ENCODE results near the gene ZNF408.
"Not testable (repeated sequence)": the region's sequence is repeated elsewhere in the genome, so short reads cannot be mapped to it uniquely, and the experiment has no call there.

Gene ZNF408

DNA sequence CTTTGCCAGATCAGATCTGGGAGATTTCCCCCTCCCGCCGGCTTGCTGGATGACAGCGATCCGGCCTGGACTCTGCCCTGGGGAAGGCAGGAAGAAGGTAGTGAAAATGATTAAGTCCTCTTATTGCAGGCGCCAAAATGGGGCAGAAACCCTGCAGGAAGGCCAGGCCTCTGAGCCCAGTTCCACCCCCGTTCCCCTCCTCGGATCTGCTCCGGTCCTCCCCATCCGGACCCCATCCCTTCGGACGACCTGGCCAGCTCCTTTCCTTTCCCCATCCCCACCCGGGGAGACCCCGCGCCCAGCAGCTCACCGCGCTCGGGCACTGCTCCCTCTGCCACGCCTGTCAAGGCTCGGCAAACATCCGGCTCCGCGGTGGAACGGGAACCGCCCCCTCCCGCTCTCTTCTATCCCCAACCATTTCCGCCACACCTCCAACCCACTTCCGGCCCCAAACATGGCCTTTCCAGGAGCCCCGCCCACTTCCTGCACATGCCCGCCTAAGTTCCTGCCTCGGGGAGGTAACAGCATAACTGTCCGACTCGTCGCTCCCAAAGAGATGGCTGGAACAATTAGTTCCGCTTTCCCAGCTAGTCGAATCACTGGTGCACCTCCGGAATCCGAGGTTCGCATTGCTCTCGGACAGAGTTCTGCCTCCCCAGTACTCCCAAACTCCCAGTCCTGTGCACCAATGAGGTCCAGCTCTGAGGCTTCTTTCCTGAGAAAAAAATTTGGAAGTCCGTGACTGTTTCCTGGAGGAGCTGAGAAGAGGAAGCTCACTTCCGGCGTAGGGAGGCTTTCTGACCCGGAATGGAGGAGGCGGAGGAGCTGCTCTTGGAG is at the start of gene ZNF408, which contains the start of gene ARHGAP1:
TSS of gene ZNF408 (plus strand) at position 791 of the 837 bp plus-strand sequence. CDS start at position 808, 17 bp downstream.
TSS of gene ARHGAP1 (minus strand) at position 379 of the 837 bp plus-strand sequence. CDS start 4,512 bp downstream, outside the sequence.
- peak; percentile 97 to 98 for DNase-seq (ENCODE audit: low read depth in 1 of 2, low spot score in 1 of 2)

DNA sequence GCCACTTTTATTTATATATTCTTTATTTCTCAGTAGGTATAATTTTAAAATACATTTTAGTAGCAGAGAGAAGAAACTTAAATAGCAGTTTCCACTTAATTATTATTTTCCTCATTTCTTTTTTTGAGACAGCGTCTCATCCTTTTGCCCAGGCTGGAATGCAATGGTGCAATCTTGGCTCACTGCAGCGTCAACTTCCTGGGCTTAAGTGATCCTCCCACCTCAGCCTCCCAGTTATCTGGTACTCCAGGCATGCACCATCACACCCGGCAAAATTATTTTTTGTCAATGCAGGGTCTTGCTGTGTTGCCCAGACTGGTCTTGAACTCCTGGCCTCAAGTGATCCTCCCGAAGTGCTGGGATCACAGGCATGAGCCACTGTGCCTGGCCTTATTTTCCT is 45.2 kb upstream of the ZNF408 start:
- DNase-seq (ENCODE audit: low read depth in 1 of 2, low spot score in 1 of 2) = no peak

DNA sequence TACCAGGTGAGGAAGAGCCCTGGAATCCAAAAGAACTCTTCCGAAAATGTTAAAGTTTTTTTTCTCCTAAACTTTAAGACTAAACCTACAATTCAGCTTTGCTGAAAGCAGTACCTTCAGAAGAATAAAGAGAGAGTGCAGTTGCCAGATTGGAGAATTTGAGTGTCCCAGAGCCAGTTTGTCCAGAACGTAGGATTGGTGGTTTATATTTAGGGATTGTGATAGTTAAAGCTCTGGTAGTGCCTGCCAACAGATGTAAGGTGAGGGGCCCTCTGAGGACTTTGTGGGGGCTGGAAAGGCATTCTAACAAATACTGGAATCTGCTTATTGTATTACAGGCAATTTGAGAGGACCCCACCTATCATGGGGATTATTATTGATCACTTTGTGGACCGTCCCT is 43.6 kb upstream of the ZNF408 start:
- DNase-seq (ENCODE audit: low read depth in 1 of 2, low spot score in 1 of 2) = no peak

DNA sequence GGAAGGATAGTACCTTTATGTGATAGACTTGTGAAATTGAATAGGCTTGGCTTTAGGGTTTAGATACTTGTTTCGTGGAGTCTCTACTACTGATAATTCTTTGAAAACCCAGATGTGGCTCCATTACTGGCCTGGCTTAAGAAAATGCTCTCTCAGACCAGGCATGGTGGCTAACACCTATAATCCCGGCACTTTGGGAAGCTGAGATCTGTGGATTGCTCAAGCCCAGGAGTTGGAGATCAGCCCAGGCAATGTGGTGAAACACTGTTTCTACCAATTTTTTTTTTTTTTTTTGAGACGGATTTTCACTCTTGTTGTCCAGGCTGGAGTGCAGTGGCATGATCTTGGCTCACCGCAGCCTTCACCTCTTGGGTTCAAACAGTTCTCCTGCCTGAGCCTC is 42.6 kb upstream of the ZNF408 start:
- DNase-seq (ENCODE audit: low read depth in 1 of 2, low spot score in 1 of 2) = no peak

DNA sequence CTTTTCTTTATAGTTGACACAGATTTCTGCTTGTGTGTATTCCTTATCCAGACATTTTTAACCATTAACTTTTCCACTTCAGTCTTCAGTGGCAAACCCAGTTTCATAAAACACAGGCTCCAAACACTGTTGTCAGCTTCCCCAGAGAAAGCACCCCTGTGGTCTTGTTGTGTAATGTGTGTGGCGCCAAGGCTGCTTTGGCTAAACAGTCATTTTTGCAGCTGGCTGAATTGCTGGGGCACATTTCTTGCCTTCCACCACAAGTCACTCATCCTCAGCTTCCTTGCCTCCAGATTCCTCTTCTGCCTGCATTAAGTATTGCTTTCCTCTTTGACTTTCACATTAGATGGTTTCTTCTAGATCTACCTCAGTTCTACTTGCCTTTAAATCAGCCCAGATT is 40.9 kb upstream of the ZNF408 start:
- DNase-seq (ENCODE audit: low read depth in 1 of 2, low spot score in 1 of 2) = no peak

DNA sequence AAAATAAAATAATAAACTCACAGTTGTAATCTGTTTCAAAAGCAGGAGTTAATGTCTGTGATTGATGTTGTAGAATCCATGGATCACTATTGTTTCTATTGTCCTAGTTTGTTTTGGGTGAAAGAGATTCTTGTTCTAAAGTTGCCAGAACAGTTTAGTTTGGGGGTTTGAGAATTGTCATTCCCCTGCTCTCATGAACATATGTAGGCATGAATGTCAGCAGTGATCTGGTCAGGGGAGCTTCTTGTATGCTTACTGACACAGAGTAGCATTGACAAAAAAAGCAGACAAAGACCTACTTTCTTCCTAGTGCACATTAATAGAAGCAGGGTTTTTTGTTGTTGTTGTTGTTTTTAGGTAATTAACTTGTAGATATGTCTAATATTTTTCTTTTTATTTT is 39.0 kb upstream of the ZNF408 start:
- no peak for DNase-seq (ENCODE audit: low read depth in 1 of 2, low spot score in 1 of 2)

DNA sequence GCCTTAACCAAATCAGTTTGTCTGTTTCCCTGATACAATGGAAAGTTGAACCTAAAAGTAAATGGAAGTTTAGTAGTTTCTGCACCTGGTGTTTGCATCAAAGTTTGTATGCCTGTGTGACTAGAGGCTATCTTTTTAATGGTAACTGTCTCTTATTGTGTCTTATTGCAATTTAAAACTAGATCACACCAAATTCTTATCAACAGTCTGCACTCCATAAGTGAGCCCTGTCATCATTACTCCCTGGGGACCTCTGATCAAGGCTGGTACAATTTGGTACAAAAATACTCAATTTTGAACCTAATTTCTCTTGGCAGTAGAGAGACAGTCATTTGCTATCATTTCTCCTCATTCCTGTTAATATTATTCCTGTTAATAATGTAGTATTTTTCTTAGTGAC is 38.5 kb upstream of the ZNF408 start:
- DNase-seq (ENCODE audit: low read depth in 1 of 2, low spot score in 1 of 2) = no peak

DNA sequence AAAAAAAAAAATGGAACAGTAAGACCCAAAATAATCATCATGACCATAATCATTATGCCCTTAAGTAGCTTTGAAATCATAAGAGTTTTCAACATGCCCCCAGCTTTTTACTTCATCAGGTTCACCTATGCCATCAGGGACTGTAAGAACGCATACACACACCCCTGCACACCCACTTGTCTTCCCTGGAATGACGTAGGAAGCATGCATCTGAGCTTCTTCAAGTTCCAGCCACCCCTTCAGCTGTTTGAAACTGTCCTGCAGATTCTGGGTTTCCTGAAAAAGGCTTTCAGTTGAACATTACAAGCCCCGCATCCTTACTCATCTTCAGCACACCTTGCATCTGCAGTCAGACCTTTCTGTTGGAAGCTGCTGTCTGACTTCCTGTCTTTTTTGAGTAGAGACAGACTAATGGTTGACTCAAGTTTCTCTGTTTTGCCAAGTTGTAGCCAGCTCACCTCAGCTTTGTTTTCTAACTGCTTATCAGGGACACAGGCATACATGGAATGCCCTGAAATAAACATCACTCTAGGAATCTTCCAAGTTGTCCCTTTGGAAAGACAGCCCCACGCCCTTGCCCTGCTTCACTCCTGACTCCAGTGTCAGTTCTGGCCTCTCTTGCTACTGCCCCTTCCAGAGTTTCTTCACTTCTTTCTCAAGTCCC is 37.4 kb upstream of the ZNF408 start:
- no peak for DNase-seq (ENCODE audit: low read depth in 1 of 2, low spot score in 1 of 2)

DNA sequence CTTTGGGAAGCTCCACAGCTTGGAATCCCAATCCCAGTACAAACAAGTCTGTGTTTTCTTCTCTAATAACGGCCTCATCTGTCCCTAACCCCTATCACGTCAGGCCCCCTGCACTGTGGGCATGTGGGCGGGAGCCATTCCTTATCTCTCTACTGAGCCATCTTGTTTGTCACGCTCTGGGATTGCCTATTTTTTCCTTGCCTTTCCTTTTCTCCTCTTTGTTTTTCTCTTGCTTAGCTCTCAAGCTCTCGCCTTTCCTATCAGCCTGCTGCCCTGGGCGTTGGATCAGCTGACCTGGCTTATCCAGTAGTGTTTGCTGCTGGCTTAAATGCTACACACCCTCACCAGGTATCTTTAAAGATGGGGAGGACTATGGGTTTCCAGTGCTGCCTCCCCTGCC is 36.2 kb upstream of the ZNF408 start:
- no peak for DNase-seq (ENCODE audit: low read depth in 1 of 2, low spot score in 1 of 2)

DNA sequence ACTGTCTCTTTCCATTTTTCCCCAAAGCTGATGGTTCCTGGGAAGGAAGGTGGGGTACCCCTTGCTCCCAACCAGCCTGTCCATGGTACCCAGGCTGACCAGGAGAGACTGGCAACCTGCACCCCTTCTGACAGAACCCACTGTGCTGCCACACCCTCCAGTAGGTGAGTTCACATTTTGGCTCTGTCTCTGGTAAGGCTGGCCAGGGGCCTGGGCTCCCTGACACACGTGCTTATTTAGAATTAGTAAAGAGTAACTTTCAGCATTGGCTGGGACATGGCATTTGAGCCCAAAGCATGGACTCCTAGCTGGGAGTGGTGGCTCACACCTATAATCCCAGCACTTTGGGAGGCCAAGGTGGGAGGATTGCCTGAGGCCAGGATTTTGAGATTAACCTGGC is 35.5 kb upstream of the ZNF408 start:
- DNase-seq (ENCODE audit: low read depth in 1 of 2, low spot score in 1 of 2) = no peak

DNA sequence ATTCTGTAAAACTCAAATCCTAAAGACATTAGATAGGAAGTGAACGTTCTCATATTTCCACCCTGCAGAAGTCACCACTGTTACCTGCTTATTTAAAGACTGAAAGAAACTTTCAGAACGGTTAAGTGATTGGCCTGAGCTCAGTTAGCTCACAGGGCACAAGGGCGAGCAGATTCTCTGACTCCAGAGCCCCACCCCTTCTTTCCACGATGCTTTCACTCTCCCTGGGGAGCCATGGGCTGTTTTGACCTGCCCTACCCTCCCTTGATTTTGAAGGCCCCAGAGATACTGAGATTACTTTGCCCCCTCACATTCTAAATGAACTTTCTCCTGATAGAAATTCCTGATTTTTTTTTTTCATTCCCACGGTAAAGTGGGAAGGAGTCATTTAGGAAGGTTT is 34.3 kb upstream of the ZNF408 start:
- no peak for DNase-seq (ENCODE audit: low read depth in 1 of 2, low spot score in 1 of 2)

DNA sequence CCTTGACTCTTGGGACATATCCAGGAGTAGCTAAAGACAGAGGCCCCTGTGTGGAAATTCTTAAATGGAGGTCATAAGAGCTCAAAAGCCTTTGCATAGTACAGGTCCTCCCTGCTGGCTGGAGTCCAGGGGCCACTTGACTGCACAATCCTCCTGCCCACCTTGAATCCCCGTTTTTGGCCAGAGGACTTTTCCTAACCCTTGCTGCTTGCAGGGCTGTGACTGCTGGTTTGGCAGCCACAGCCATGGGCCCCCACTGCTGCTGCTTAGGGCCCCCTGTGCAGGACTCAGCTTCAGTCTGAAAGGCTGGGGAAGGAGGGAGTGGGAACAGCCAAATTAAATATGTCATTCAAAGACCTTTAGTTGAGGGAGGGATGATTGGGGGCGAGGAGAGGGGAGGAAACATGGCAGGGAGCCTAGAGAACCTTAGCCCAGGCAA is 33.8 kb upstream of the ZNF408 start:
- DNase-seq (ENCODE audit: low read depth in 1 of 2, low spot score in 1 of 2) = no peak

DNA sequence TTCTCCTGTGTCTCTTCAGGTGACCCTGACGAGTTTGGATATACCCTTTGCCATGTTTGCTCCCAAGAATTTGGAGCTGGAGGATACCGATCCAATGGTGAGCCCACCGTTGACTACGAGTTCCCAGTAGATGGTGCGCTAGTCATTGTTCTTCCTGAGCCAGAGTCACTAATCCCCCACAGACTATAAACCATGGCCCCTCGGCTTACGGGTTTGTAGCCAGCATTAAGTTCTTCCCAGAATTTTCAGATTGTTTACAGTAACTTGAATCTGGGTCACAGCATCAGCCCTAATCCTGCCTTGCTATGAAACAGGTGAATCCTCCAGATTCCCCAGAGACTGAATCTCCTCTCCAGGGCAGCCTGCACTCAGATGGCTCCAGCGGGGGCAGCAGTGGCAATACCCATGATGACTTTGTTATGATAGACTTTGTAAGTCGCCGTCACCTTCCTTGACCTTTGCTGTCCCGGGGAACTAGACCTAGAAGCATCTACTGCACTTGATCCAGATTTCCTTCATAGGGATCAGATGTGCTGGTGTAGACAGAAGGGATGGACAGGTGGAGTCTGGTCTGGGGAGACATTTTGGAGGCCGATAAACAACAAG is 32.2 kb upstream of the ZNF408 start:
- DNase-seq (ENCODE audit: low read depth in 1 of 2, low spot score in 1 of 2) = no peak

DNA sequence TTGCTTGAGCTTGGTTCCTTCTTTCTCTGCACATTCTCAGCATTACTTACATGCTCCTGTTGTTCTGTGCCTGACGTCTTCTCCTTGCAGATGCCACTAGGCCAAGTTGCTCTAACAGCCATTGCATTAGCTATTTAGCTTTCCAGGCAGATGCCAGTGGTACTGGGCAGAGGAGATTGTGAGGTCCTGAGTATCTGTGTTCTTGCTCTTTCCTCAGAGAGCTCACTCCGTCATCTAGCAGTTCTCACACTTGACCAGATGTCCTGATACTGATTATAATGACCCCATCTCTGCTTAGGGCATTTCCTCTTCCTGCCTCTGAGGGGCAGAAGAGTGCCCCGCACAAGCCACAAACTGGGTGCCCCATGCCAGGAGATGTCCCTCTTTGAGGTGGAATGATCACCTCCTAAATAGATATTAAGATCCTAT is 31.1 kb upstream of the ZNF408 start:
- DNase-seq (ENCODE audit: low read depth in 1 of 2, low spot score in 1 of 2) = no peak

DNA sequence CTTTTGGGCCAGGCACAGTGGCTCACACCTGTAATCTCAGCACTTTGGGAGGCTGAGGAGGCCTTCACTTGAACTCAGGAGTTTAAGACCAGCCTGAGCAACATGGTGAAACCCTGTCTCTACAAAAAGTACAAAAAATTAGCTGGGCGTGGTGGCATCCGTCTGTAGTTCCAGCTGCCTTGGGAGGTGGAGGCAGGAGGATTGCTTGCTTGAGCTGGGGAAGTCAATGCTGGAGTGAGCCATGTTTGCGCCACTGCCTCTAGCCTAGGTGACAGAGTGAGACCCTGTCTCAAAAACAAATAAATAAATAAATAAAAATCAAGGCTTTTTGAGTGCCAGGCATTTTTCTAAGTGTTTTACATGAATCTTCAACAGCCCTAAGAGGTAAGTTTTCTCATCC is 30.3 kb upstream of the ZNF408 start:
- DNase-seq (ENCODE audit: low read depth in 1 of 2, low spot score in 1 of 2) = not testable (repeated sequence)

DNA sequence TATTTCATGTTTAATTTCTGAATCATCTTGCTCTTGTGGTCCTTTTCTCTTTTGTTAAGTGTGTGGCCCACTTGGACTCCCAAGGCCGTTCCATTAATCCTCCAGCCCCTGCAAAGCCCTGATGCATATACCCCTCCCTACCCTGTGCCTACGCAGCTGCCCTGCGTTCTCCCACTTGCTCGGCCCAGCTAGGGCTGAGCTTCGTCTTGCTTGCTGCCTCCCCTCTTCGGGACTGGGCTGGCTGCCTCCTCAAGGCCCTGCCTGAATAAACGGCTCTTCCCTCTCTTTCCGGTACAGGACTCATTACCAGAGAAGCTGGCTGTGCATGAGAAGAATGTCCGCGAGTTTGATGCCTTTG is 28.9 kb upstream of the ZNF408 start:
- DNase-seq (ENCODE audit: low read depth in 1 of 2, low spot score in 1 of 2) = no peak

DNA sequence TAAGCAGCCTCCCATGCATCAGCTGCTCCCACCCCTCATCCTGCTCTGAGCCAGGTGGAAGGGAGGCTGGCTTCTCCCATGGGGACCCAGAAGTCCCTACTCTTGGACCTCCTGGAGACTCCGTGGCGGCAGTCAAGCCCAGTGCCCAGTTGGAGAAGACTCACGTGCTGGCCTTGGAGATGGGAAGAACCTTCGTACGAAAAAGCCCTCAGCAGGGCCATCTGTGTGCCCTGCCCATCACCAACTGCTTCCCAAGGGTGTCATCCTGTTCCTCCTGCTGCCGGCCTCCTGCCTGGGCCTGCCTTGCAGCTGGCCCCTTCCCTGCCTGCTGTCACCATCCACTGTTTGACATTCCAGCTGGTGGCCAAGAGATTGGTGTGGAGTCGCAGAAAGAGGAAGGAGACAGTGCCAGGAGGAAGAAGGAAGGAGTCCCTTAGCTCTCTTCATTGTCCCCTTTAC is 28.4 kb upstream of the ZNF408 start:
- DNase-seq (ENCODE audit: low read depth in 1 of 2, low spot score in 1 of 2) = no peak

DNA sequence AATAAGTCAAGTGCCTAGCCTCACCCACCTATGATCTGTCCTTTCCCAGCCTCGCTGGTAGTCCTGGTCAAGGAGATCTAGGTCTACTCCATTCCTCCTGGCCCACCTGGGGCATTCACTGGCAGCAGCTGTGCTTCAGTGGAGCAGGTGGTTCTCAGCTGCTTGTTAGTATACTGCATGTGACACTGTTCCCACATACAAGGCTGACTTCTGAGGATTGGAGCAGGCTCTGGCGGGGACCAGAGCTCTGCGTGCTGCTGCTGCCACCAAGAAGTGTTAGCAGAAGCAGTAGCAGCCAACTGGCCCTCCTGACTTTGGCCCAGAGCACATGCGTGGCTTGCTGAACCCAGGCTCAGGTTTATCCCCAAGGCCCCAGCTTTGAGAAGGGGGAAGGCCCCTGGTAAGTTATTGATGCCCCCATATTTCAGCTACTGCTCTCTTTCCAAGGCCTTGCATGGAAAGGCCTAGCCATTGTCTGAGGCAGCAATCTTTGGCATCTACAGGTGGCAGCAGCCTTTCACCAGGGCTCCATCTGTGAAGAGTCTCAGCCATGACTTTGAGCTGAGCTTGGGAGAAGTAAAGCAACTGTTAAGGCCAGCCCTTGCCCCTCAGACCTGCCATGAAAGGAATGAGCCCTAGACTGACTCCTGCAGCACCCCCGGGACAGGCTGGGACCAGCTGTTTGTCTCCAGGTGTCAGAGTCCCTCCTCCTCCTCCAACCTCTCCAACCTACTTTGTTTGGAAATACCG is 26.9 kb upstream of the ZNF408 start:
- no peak for DNase-seq (ENCODE audit: low read depth in 1 of 2, low spot score in 1 of 2)

DNA sequence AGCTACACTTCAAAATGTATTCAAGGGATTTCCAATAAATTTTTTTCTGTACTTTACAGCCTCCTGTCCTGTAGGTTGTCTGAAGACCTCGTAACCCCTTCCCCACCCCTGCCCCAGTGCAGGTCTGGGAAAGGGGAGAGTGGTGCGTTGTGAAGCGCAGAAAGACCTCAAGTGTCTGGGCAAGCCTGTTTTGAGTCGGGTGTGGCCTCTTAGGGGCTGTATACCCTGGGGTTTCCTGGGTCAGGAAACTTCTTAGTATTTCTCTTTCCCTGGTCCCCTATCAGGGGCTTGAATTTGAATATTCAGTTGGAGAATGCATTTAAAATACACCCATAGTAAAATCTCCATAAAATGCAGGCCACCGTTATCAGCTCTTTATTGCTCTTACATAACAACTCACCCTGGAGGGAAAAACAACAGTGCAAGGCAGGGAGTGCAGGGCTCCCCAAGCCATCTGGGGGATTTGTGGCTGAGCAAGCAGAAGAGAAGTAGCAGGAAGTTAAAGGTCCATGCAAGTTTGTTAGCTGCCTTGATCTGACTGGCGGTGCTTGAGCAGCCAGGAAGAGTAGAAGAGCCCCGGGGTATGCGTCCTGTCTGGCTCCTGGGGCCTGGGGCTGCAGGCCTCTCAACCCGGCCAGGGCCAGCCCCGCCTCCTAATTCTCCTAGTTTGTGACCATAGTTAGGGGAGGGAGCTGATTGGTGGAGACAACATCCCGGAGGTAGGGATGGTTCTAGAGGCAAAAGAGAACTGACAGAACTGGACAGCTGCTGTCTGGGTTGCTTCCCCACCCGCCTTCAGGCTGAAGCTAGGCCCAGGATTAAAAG is 26.2 kb upstream of the ZNF408 start:
- no peak for DNase-seq (ENCODE audit: low read depth in 1 of 2, low spot score in 1 of 2)

DNA sequence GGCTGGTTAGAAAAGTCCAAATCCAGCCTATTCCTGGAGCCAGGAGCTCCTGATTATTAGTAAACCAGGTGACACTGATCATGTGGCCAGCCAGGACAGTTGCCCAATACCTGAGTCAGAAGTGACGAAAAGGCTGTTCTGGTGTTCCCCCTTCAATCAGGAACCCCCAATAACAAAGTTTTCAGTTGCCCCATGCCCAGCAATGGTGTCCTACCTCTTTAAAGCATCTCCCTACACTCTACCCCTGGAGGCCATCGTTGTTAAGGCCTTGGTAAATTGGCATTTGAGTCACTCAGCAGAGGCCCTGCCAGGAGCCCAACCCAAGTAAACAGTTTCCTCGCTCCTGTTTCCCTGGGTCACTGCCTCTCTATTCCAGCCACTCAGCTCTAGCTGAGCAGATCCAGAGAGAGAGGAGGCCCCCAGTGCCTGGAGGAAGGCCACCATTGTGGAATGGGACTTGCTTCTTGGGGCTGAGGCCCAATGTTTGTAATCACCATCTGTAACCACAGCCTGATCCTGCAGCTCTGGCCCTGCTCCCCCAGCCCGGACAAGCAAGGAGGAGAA is 25.5 kb upstream of the ZNF408 start:
- no peak for DNase-seq (ENCODE audit: low read depth in 1 of 2, low spot score in 1 of 2)

All from stimulated activated CD4-positive, alpha-beta T cell treated with anti-CD3 and anti-CD28 coated beads, Interleukin-15, amount 100 ng/mL, for 1 hour (primary cell).